Smooth muscle cell (in vitro differentiated cells): ENCODE data around the gene HOXA3. TPM values are rescaled to one million over a fixed set of nuclear protein-coding genes. Genes with fewer than 3 reads are reported as not detected.

Experiments
- DNase-seq: peaks from one replicate; lab custom pipeline; 2025; ENCODE audit not compliant: unreplicated experiment; lab: John Stamatoyannopoulos, UW
- H2AFZ ChIP-seq: fragments of 200-600 bp; sonication (generic); 2 replicates; pipeline ENCODE4 v1.6.0; 2016; ENCODE audit warnings: antibody characterized with exemption, low read depth, mild to moderate bottlenecking
- H3F3A ChIP-seq: fragments of 200-600 bp; sonication (generic); 2 replicates; pipeline ENCODE4 v1.6.0; 2017; ENCODE audit warnings: antibody characterized with exemption, low read depth
- H3K27ac ChIP-seq: fragments of 200-600 bp; sonication (generic); 2 replicates; pipeline ENCODE4 v1.5.1; 2016; ENCODE audit warnings: low read depth, mild to moderate bottlenecking
- H3K27me3 ChIP-seq: fragments of 200-600 bp; sonication (generic); 2 replicates; pipeline ENCODE4 v1.6.1; 2016; ENCODE audit warnings: low read depth, mild to moderate bottlenecking
- H3K36me3 ChIP-seq: fragments of 200-600 bp; sonication (generic); 2 replicates; pipeline ENCODE4 v1.5.1; 2016; ENCODE audit warnings: low read depth
- H3K4me1 ChIP-seq: fragments of 200-600 bp; sonication (generic); 2 replicates; pipeline ENCODE4 v1.5.1; 2016; ENCODE audit warnings: low read depth
- H3K4me2 ChIP-seq: fragments of 200-600 bp; sonication (generic); 2 replicates; pipeline ENCODE4 v1.6.0; 2016; ENCODE audit warnings: mild to moderate bottlenecking
- H3K4me3 ChIP-seq: fragments of 200-600 bp; sonication (generic); 2 replicates; pipeline ENCODE4 v1.5.1; 2016; ENCODE audit warnings: mild to moderate bottlenecking
- H3K79me2 ChIP-seq: fragments of 200-600 bp; sonication (generic); 2 replicates; pipeline ENCODE4 v1.6.0; 2016; ENCODE audit warnings: low read depth, mild to moderate bottlenecking
- H3K9ac ChIP-seq: fragments of 200-600 bp; sonication (generic); 2 replicates; pipeline ENCODE4 v1.6.0; 2016; ENCODE audit warnings: low read depth
- H3K9me3 ChIP-seq: fragments of 200-600 bp; sonication (generic); replicated peaks from 2 replicates; pipeline ENCODE4 v1.5.1; 2016; ENCODE audit warnings: low read depth
- H4K20me1 ChIP-seq: fragments of 200-600 bp; sonication (generic); 2 replicates; pipeline ENCODE4 v1.6.0; 2016; ENCODE audit warnings: low read depth
- WGBS: methylation state at CpG from one replicate; pipeline ENCODE4 v1.1.7; 2016; ENCODE audit warnings: low lambda C conversion rate; 5-methylcytosine and 5-hydroxymethylcytosine counted together
- polyA plus RNA-seq: library from polyadenylated mRNA; unstranded; fragments of >200 nt; fragmentation: Nextera tagmentation; extraction: Ambion mirVana; gene quantifications from 2 replicates; pipeline ENCODE4 v1.2.1, GENCODE V29; 2016
- total RNA-seq: library from RNA; depleted of rRNA; stranded (reverse); fragments of >200 nt; gene quantifications from 2 replicates; pipeline ENCODE4 v1.2.3, GENCODE V29; 2014
- TF ChIP-seq, protein P1 (sequence below): fragments of 200-600 bp; sonication (generic); IDR thresholded peaks from 2 replicates; pipeline ENCODE4 v1.5.1; 2017; ENCODE audit warnings: borderline replicate concordance, mild to moderate bottlenecking, antibody characterized with exemption; ENCODE audit not compliant: insufficient read depth, poor library complexity, severe bottlenecking

The HOXA3 gene
- total and polyA plus RNA-seq, 2 experiments from 2014 or later, result 0.13 to 0.31 TPM

DNA sequence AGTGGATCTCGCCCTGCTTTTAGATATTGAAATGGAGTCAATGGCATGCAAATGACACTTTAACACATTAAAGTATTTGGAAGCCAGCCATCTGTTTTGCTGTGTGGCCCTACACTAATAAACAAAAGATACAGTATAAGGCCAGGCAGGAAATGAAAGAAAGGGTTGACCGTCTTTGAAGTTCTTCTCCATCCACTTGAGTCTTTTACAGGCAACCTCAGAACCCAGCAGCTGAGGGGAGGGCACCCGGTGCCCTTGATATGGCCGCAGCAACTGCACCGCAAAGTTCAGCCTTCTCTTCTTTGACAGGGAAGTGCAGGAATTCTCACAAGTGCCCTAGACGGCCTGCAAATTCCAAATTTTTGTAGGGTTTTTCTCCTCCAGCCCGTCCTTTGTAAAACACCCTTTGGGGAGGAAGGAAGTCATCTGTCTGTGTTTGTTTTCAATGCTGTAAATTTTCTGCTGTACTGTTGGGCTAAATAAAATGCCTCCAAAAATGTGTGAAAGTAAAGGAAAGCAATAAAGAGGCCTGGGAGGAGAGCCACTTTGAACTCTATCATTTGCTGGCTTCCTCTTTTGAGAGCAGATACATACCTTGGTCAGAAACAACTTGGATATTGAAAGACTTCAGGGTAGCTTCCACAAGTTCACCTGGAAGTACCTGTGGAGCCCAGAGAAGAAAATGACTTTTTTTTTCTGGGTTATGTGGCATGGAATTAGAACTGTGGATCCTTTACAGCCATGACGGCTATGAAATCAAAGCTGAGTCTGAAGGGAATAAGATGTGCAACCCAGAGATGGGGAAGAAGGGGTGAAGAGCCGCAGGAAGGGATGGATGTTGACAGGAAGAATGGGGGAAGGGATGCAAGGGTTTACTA, 60.2 kb downstream of the HOXA3 start:
- Histone ChIP-seq H3K4me1 (peaks cover 7% of the 10 kb centered on the region), H3K4me2 (no peak overlapping the region), H3K79me2 (no peaks in the 10 kb centered on the region), H3K9me3 (no peaks in the 10 kb centered on the region), H3K27ac (no peak overlapping the region), H3K9ac (no peak overlapping the region), H3K4me3 (no peak overlapping the region), H3K36me3 (no peaks in the 10 kb centered on the region), H3K27me3 (peaks cover 100% of the 10 kb centered on the region), H4K20me1 (peaks cover 1% of the 10 kb centered on the region), H3F3A (no peaks in the 10 kb centered on the region), H2AFZ (no peak overlapping the region)
- 17% methylated on average over 9 of the region's 9 CpGs for WGBS
- DNase-seq, result no peak
- TF ChIP-seq, protein P1, sequence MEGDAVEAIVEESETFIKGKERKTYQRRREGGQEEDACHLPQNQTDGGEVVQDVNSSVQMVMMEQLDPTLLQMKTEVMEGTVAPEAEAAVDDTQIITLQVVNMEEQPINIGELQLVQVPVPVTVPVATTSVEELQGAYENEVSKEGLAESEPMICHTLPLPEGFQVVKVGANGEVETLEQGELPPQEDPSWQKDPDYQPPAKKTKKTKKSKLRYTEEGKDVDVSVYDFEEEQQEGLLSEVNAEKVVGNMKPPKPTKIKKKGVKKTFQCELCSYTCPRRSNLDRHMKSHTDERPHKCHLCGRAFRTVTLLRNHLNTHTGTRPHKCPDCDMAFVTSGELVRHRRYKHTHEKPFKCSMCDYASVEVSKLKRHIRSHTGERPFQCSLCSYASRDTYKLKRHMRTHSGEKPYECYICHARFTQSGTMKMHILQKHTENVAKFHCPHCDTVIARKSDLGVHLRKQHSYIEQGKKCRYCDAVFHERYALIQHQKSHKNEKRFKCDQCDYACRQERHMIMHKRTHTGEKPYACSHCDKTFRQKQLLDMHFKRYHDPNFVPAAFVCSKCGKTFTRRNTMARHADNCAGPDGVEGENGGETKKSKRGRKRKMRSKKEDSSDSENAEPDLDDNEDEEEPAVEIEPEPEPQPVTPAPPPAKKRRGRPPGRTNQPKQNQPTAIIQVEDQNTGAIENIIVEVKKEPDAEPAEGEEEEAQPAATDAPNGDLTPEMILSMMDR, result no peak

DNA sequence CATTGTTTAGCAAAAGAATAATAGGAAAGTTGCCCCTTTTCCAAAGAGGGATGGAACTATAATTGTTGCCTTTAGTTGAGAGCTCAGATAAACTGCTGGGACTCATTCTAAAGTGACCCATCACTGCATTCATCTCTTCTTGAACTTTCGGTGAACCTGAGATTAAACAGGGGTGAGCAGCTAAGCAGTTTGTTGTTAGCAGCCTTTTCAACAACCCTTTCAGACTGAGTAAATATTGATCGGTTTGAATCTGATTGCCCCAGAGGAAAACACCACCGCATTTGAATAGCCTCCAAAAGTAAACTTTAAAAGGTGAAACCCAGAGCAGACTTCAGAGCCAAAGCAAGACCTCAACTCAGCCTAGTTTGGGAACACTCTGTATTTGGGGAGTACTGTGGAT, 61.3 kb downstream of the HOXA3 start:
- H3K4me3 ChIP-seq, result no peak overlapping the region
- no peaks in the 10 kb centered on the region for H3K4me1 ChIP-seq
- peaks cover 91% of the 10 kb centered on the region for H3K27me3 ChIP-seq
- H3K9ac ChIP-seq, result no peak overlapping the region
- H3K36me3 ChIP-seq, result no peaks in the 10 kb centered on the region
- H2AFZ ChIP-seq, result no peak overlapping the region
- no peaks in the 10 kb centered on the region for H3K9me3 ChIP-seq
- H3K4me2 ChIP-seq, result no peak overlapping the region
- 8% methylated on average over 3 of the region's 3 CpGs for WGBS
- no peak for DNase-seq
- H3F3A ChIP-seq, result no peaks in the 10 kb centered on the region
- H3K27ac ChIP-seq, result no peak overlapping the region
- TF ChIP-seq, protein P1, result no peak
- no peaks in the 10 kb centered on the region for H3K79me2 ChIP-seq
- H4K20me1 ChIP-seq, result no peaks in the 10 kb centered on the region

DNA sequence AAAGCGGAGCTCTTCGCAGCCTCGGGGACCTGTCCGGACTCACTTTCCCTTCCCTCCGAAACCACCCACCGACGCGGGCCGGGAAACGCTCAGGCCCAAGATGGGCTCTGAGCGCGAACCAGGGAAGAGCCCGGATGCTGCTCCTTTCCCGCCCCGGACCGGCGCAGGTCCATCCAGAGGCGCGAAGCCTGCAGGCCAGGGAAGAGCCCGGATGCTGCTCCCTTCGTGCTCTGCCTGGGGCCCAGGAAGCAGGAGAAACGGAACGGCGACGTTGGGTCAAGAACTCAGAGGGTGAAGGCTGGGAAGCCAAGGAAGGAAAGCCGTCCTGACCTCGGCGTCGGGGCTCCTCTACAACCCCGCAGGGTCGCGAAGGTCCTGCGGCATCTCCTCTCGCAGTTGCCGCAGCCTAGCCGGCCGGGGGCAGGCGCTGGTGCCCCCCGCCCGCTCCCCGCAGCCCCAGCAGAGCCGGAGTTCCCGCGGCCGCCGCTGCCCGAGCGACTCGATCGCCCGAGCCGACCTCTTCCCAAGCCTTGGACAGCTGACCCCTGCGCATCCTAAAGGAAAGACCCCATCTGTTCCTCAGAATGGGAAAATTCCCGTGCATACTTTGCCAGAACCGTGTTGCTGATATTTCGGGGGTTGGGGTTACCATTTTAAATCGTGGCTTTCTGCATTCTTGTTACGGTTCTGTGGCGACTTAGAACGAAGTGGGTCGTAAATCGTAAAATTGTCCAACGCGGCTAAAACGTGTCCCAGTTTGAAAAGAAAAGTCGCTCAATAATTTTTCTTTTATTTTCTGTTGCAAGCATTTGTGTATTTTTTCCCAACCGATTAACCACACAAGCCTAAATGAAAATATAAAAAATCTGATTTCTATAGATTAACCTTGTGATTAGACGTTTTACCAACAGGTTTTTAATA, 64.1 kb downstream of the HOXA3 start:
- H3K79me2 ChIP-seq, result no peaks in the 10 kb centered on the region
- H3K27me3 ChIP-seq, result peaks cover 68% of the 10 kb centered on the region
- no peak overlapping the region for H3K4me2 ChIP-seq
- no peak for DNase-seq
- H3K9ac ChIP-seq, result no peak overlapping the region
- H3F3A ChIP-seq, result no peaks in the 10 kb centered on the region
- TF ChIP-seq, protein P1, result no peak
- 56% methylated on average over 62 of the region's 68 CpGs for WGBS
- H3K4me1 ChIP-seq, result no peaks in the 10 kb centered on the region
- no peaks in the 10 kb centered on the region for H3K36me3 ChIP-seq
- H4K20me1 ChIP-seq, result no peaks in the 10 kb centered on the region
- no peak overlapping the region for H3K4me3 ChIP-seq
- H2AFZ ChIP-seq, result no peak overlapping the region
- H3K27ac ChIP-seq, result no peak overlapping the region
- H3K9me3 ChIP-seq, result no peaks in the 10 kb centered on the region
